Skeletal muscle satellite cell (primary cell): ENCODE results near the gene MORN4.

Experiments
- H3K27me3 ChIP-seq: 2 replicates; pipeline ENCODE4 v1.7.0; 2013; ENCODE audit warnings: low read length; ENCODE audit not compliant: control insufficient read depth, insufficient read depth
- H3K36me3 ChIP-seq: 2 replicates; pipeline ENCODE4 v1.7.0; 2013; ENCODE audit warnings: mild to moderate bottlenecking, control low read depth, low read length; ENCODE audit not compliant: insufficient read depth
- H3K4me1 ChIP-seq: 2 replicates; pipeline ENCODE4 v1.7.0; 2013; ENCODE audit warnings: low read length; ENCODE audit not compliant: control insufficient read depth, insufficient read depth
- H3K4me2 ChIP-seq: 2 replicates; pipeline ENCODE4 v1.7.0; 2013; ENCODE audit warnings: mild to moderate bottlenecking, low read length
- H3K4me3 ChIP-seq: 2 replicates; pipeline ENCODE4 v1.7.0; 2013; ENCODE audit warnings: low read length
- H3K9ac ChIP-seq: 2 replicates; pipeline ENCODE4 v1.7.0; 2013; ENCODE audit warnings: mild to moderate bottlenecking, low read depth, low read length, moderate library complexity
- H3K9me3 ChIP-seq: replicated peaks from 2 replicates; pipeline ENCODE4 v1.7.0; 2013; ENCODE audit warnings: mild to moderate bottlenecking, control low read depth, low read length

The MORN4 gene

GRCh38 chr10:97611473-97611872, 21.8 kb downstream of the MORN4 start:
- H3K9me3 ChIP-seq, result no peaks in the 10 kb centered on the region
- no peak overlapping the region for H3K4me2 ChIP-seq
- H3K9ac ChIP-seq, result no peak overlapping the region
- no peaks in the 10 kb centered on the region for H3K36me3 ChIP-seq
- no peaks in the 10 kb centered on the region for H3K27me3 ChIP-seq
- H3K4me1 ChIP-seq, result no peaks in the 10 kb centered on the region
- H3K4me3 ChIP-seq, result no peak overlapping the region

GRCh38 chr10:97608991-97609561, 24.2 kb downstream of the MORN4 start:
- Histone ChIP-seq H3K9me3 (no peaks in the 10 kb centered on the region), H3K4me2 (no peak overlapping the region), H3K36me3 (no peaks in the 10 kb centered on the region), H3K4me3 (no peak overlapping the region), H3K4me1 (no peaks in the 10 kb centered on the region), H3K9ac (no peak overlapping the region), H3K27me3 (no peaks in the 10 kb centered on the region)

GRCh38 chr10:97607095-97607636, 26.1 kb downstream of the MORN4 start:
- Histone ChIP-seq H3K4me1 (no peaks in the 10 kb centered on the region), H3K4me2 (no peak overlapping the region), H3K9me3 (no peaks in the 10 kb centered on the region), H3K27me3 (no peaks in the 10 kb centered on the region), H3K4me3 (no peak overlapping the region), H3K36me3 (no peaks in the 10 kb centered on the region), H3K9ac (no peak overlapping the region)

GRCh38 chr10:97601268-97602215, 31.8 kb downstream of the MORN4 start:
- Histone ChIP-seq H3K36me3 (no peaks in the 10 kb centered on the region), H3K4me1 (peaks cover 20% of the 10 kb centered on the region), H3K9ac (no peak overlapping the region), H3K27me3 (no peaks in the 10 kb centered on the region), H3K4me3 (no peak overlapping the region), H3K9me3 (no peaks in the 10 kb centered on the region), H3K4me2 (no peak overlapping the region)

GRCh38 chr10:97600616-97601015, 32.7 kb downstream of the MORN4 start:
- H3K9ac ChIP-seq, result no peak overlapping the region
- no peaks in the 10 kb centered on the region for H3K27me3 ChIP-seq
- no peaks in the 10 kb centered on the region for H3K9me3 ChIP-seq
- no peaks in the 10 kb centered on the region for H3K36me3 ChIP-seq
- H3K4me2 ChIP-seq, result no peak overlapping the region
- H3K4me3 ChIP-seq, result no peak overlapping the region
- H3K4me1 ChIP-seq, result peaks cover 29% of the 10 kb centered on the region

GRCh38 chr10:97599272-97599619, 34.1 kb downstream of the MORN4 start:
- H3K27me3 ChIP-seq, result no peaks in the 10 kb centered on the region
- no peak overlapping the region for H3K9ac ChIP-seq
- no peak overlapping the region for H3K4me2 ChIP-seq
- H3K4me1 ChIP-seq, result peaks cover 32% of the 10 kb centered on the region
- H3K4me3 ChIP-seq, result no peak overlapping the region
- no peaks in the 10 kb centered on the region for H3K9me3 ChIP-seq
- H3K36me3 ChIP-seq, result no peaks in the 10 kb centered on the region

GRCh38 chr10:97598407-97599271, 34.7 kb downstream of the MORN4 start:
- Histone ChIP-seq H3K4me2 (no peak overlapping the region), H3K9ac (no peak overlapping the region), H3K9me3 (no peaks in the 10 kb centered on the region), H3K27me3 (no peaks in the 10 kb centered on the region), H3K4me1 (peaks cover 33% of the 10 kb centered on the region), H3K36me3 (no peaks in the 10 kb centered on the region), H3K4me3 (no peak overlapping the region)

GRCh38 chr10:97597778-97598177, 35.5 kb downstream of the MORN4 start:
- Histone ChIP-seq H3K4me2 (no peak overlapping the region), H3K9ac (no peak overlapping the region), H3K4me3 (no peak overlapping the region)

GRCh38 chr10:97596101-97597082, 36.9 kb downstream of the MORN4 start:
- Histone ChIP-seq H3K36me3 (no peaks in the 10 kb centered on the region), H3K9ac (peak overlapping the region; percentile 43), H3K4me2 (peak overlapping the region; percentile 53), H3K4me3 (peak overlapping the region; percentile 8), H3K4me1 (peaks cover 33% of the 10 kb centered on the region), H3K27me3 (no peaks in the 10 kb centered on the region), H3K9me3 (no peaks in the 10 kb centered on the region)

More at GRCh38 chr10:97597778-97598177, 35.5 kb downstream of the MORN4 start:
- H3K4me1 ChIP-seq, result peaks cover 36% of the 10 kb centered on the region
- no peaks in the 10 kb centered on the region for H3K36me3 ChIP-seq
- no peaks in the 10 kb centered on the region for H3K27me3 ChIP-seq
- H3K9me3 ChIP-seq, result no peaks in the 10 kb centered on the region

- H3K4me1 ChIP-seq, result peaks cover 33% of the 10 kb centered on the region
- no peak overlapping the region for H3K4me3 ChIP-seq
- H3K9me3 ChIP-seq, result no peaks in the 10 kb centered on the region
These were observed 39.9 kb downstream of the MORN4 start for GRCh38 chr10:97593421-97593820.

More at GRCh38 chr10:97593421-97593820, 39.9 kb downstream of the MORN4 start:
- no peak overlapping the region for H3K9ac ChIP-seq
- no peaks in the 10 kb centered on the region for H3K36me3 ChIP-seq
- H3K4me2 ChIP-seq, result no peak overlapping the region
- no peaks in the 10 kb centered on the region for H3K27me3 ChIP-seq
